H1 (cell line): ENCODE measurements around the gene CHRNA3. TPM values are rescaled to one million over a fixed set of nuclear protein-coding genes. Genes with fewer than 3 reads are reported as not detected.

Source experiments
- EZH2 ChIP-seq: fragments of 200-600 bp; sonication (generic); IDR thresholded peaks from 2 replicates; pipeline ENCODE4 v1.7.1; 2012; ENCODE audit warnings: low read depth, mild to moderate bottlenecking, moderate library complexity, low read length, inconsistent platforms; ENCODE audit not compliant: severe bottlenecking
- GTF2F1 ChIP-seq: IDR thresholded peaks from 2 replicates; pipeline ENCODE4 v1.6.1; 2012; ENCODE audit warnings: low read depth, low read length, improper control_type of control experiment, borderline replicate concordance
- HDAC2 ChIP-seq, 2 experiments: fragments of 300-600 bp in 1 of 2; sonication (generic) in 1 of 2; IDR thresholded peaks; 2 replicates each; pipeline ENCODE4 v1.6.1; 2011 to 2012; ENCODE audit warnings: low read depth in 2 of 2, low read length in 2 of 2, mild to moderate bottlenecking in 2 of 2, moderate library complexity in 2 of 2, borderline replicate concordance in 1 of 2, inconsistent platforms in 1 of 2
- MAX ChIP-seq: IDR thresholded peaks from 2 replicates; pipeline ENCODE4 v1.6.1; 2012; ENCODE audit warnings: inconsistent platforms
- RFX5 ChIP-seq: IDR thresholded peaks from 2 replicates; pipeline ENCODE4 v1.6.1; 2011; ENCODE audit warnings: low read depth, low read length, improper control_type of control experiment, borderline replicate concordance
- SIRT6 ChIP-seq: IDR thresholded peaks from one replicate; pipeline ENCODE4 v1.7.1; 2012; ENCODE audit warnings: low read length, inconsistent platforms
- TEAD4 ChIP-seq: IDR thresholded peaks from 2 replicates; pipeline ENCODE4 v1.6.1; 2012; ENCODE audit warnings: low read depth, low read length, inconsistent platforms, mixed read lengths
- polyA plus RNA-seq, 7 experiments: library from polyadenylated mRNA; depleted of rRNA in 3 of 7; stranded (reverse) in 5 of 7; unstranded in 2 of 7; fragments of >200 nt in 5 of 7; fragments of 200-250 nt in 2 of 7; gene quantifications; 1 replicate in 5 of 7; 2 replicates in 1 of 7; 4 replicates in 1 of 7; pipeline versions ENCODE4 v1.2.1 to v1.2.3, GENCODE V29; 2011 to 2013; ENCODE audit warnings: missing spikeins in 2 of 7, mixed read lengths in 2 of 7
- total RNA-seq: library from RNA; stranded (reverse); fragmentation: NEBNext Ultra II Directional; extraction: Animal tissue kit (Norgen Biotek cat#: 25700); gene quantifications from 2 replicates; pipeline ENCODE4 v1.2.1, GENCODE V29; 2021

CHRNA3 gene
- total and polyA plus RNA-seq, 2 of the 8 experiments (the other 6 are each of a cell fraction or from before 2014, with no cell fraction given): 2.1 to 4.7 TPM

- TF ChIP-seq GTF2F1 (no peak), MAX (no peak), SIRT6 (no peak), RFX5 (no peak), EZH2 (no peak), HDAC2 (IDR thresholded peaks at IDR 0.05; ENCODE audit: borderline replicate concordance in 1 of 2, low read depth in 2 of 2, low read length in 2 of 2) (no peak), TEAD4 (no peak)
- TF ChIP-seq, all 59 proteins: peak for 0
These were observed 53.3 kb downstream of the CHRNA3 start (continued) for GRCh38 chr15:78567531-78567930.
